Motor neuron (in vitro differentiated cells): ENCODE results near the gene BTBD9. TPM values are rescaled to one million over a fixed set of nuclear protein-coding genes. Genes with fewer than 3 reads are reported as not detected.
A peak's percentile ranks its signal among the peaks of the same experiment; 100 is the strongest.

Source experiments
- ATAC-seq, 8 experiments: fragments of 200-7000 bp; cut with Tn5 transposase; replicated peaks in 6 of 8; 2 replicates each; pipeline ENCODE4 v1.8.0; 2021; ENCODE audit warnings: mild to moderate bottlenecking in 8 of 8, moderate library complexity in 8 of 8
- H3K27ac ChIP-seq, 2 donors: fragments of 250-450 bp; sonication (Bioruptor Pico); 2 replicates each; pipeline ENCODE4 v1.9.0; 2021; ENCODE audit warnings: antibody characterized with exemption in 2 of 2, mild to moderate bottlenecking in 2 of 2, moderate library complexity in 1 of 2
- H3K4me1 ChIP-seq, 2 donors: fragments of 250-450 bp; sonication (Bioruptor Pico); replicated peaks in 1 of 2; 2 replicates each; pipeline ENCODE4 v1.6.1; 2021; ENCODE audit warnings: antibody characterized with exemption in 2 of 2, mild to moderate bottlenecking in 2 of 2, moderate library complexity in 1 of 2
- H3K4me3 ChIP-seq, 5 donors: fragments of 250-450 bp; sonication (Bioruptor Pico); 2 replicates each; pipeline ENCODE4 v1.9.0; 2021; ENCODE audit warnings: antibody characterized with exemption in 5 of 5, mild to moderate bottlenecking in 5 of 5, moderate library complexity in 4 of 5
- WGBS, 10 experiments: fragments of 450-650 bp; shearing (Covaris generic); methylation state at CpG; one replicate each; pipeline ENCODE4 v1.0.0; 2022; 5-methylcytosine and 5-hydroxymethylcytosine counted together
- in situ Hi-C, 9 experiments: fragments of 400-800 bp; cut with MboI; loops; one replicate each; pipeline ENCODE4 v1.15.0; 2021; ENCODE audit warnings: low sequenced_read_pairs in 9 of 9, low pct_unique_long_range_greater_than_20kb in 2 of 9; ENCODE audit not compliant: unreplicated experiment in 9 of 9
- total RNA-seq, 8 experiments: library from RNA; unstranded; fragments of 300-600 nt; gene quantifications; 2 replicates each; pipeline versions ENCODE4 v1.2.3 to v1.2.4, GENCODE V29; 2022

BTBD9 gene
- total RNA-seq, 8 experiments from 2014 or later = 3.8 to 13.0 (median 9.0) TPM

GRCh38 chr6:38522322-38522721, 117.4 kb downstream of the BTBD9 start:
- no peak overlapping the region for H3K27ac ChIP-seq
- 6 to 91% (median 60%) methylated on average over 1 to 2 of the region's 2 CpGs; no CpG with 5 or more reads in 3 of the 10 experiments for WGBS, 10 experiments
- no peak overlapping the region for H3K4me3 ChIP-seq
- peaks cover 4 to 8% of the 10 kb centered on the region in 2 donors for H3K4me1 ChIP-seq
- in situ Hi-C loops = no loop called here
- peak in 3 of 8 experiments; percentile 33 to 72 (median 50) for ATAC-seq

DNA sequence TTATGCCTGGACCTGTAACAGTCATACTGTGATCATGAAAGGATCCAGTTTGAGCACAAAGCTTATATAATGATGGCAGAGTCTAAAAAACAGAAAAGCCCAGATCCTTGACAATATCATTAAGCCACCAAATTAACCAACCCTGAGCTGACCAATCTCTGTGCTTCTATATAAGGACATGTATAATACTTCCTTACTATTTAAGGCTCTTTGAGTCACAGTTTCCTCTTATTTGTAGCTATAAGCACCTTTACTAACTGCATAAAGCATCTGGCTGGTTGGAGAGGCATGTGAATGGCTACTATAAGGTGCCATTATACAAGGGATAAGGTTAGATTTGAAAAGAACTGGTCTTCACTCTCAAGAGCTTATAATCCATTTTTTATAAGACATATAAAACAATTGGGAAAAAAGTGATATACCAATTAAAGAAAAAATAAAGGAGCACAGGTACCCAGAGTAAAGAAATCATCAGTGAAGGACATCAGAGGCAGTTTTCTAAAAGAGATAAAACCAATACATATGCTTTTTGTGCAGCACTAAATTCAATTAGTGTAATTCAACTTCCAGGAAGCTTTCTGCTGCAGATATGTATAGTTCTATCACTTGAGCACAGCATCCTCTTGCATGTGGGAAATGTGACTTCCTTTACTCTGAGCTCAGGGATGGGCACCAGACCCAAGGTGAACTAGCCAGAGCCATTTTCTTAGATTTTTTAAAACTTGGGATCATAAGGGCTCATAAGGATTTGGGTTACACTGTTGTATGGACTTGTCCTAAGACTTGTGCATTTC, 121.0 kb downstream of the BTBD9 start:
- Histone ChIP-seq H3K4me1 (peaks cover 5 to 13% of the 10 kb centered on the region in 2 donors), H3K27ac (no peak overlapping the region), H3K4me3 (no peak overlapping the region)
- no peak for ATAC-seq
- in situ Hi-C loops = no loop called here

GRCh38 chr6:38517005-38517404, 122.7 kb downstream of the BTBD9 start:
- Histone ChIP-seq H3K4me1 (peaks cover 6 to 13% of the 10 kb centered on the region in 2 donors), H3K4me3 (no peak overlapping the region), H3K27ac (no peak overlapping the region)
- ATAC-seq = peak in 1 of 8 experiments; percentile 92
- in situ Hi-C loops = no loop called here

- in situ Hi-C loops = no loop called here
- Histone ChIP-seq H3K27ac (no peak overlapping the region), H3K4me1 (peaks cover 11 to 13% of the 10 kb centered on the region in 2 donors), H3K4me3 (no peak overlapping the region)
- ATAC-seq = no peak
Observed at GRCh38 chr6:38514399-38514798, 125.3 kb downstream of the BTBD9 start.

DNA sequence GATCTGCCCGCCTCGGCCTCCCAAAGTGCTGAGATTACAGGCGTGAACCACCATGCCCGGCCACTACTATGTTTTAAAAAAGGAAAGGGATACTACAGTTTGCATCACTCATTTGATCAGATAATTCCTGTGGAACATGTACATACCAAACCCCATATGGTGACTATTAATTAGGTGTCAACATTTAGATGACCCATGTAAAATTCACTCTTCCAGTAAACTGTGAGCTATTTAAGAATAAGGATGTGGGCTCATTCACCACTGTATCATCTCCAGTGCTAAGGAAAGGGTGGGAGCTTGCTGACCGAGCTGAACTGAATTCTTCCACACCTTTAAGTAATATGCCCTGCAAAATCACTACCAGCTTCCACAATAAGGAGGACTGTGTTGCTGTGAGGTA, 127.5 kb downstream of the BTBD9 start:
- in situ Hi-C loops = no loop called here
- Histone ChIP-seq H3K4me1 (peaks cover 10 to 13% of the 10 kb centered on the region in 2 donors), H3K27ac (no peak overlapping the region), H3K4me3 (no peak overlapping the region)
- WGBS, 10 experiments = 71 to 100% (median 83%) methylated on average over 1 to 4 of the region's 5 CpGs; no CpG with 5 or more reads in 4 of the 10 experiments
- ATAC-seq = peak in 3 of 8 experiments; percentile 29 to 70 (median 34)

DNA sequence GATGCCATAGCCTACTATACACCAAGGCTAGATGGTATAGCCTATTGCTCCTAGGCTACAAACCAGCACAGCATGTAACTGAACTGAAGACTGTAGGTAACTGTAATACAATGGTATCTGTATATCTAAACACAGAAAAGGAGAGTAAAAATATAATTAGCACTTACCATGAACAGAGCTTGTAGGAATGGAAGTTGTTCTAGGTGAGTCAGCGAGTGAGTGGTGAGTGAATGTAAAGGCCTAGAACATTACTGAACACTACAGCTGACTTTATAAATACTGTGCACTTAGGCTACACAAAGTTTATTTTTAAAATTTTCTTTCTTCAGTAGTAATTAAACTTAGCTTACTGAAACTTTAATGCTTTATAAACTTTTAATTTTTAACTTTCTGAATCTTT, 129.5 kb downstream of the BTBD9 start:
- ATAC-seq = no peak
- Histone ChIP-seq H3K27ac (no peak overlapping the region), H3K4me1 (peaks cover 20% of the 10 kb centered on the region in 2 donors), H3K4me3 (no peak overlapping the region)
- in situ Hi-C loops = no loop called here
- WGBS, 10 experiments = 67 to 100% (median 100%) methylated on average over 1 of the region's 1 CpG; no CpG with 5 or more reads in 1 of the 10 experiments

- WGBS, 10 experiments = 89 to 100% (median 100%) methylated on average over 1 of the region's 1 CpG; no CpG with 5 or more reads in 4 of the 10 experiments
- in situ Hi-C loops = no loop called here
- peak; percentile 33 to 79 (median 58) for ATAC-seq
- peaks cover 16 to 20% of the 10 kb centered on the region in 2 donors for H3K4me1 ChIP-seq
- no peak overlapping the region for H3K4me3 ChIP-seq
- H3K27ac ChIP-seq = no peak overlapping the region
Observed at GRCh38 chr6:38509713-38510112, 130.0 kb downstream of the BTBD9 start.

DNA sequence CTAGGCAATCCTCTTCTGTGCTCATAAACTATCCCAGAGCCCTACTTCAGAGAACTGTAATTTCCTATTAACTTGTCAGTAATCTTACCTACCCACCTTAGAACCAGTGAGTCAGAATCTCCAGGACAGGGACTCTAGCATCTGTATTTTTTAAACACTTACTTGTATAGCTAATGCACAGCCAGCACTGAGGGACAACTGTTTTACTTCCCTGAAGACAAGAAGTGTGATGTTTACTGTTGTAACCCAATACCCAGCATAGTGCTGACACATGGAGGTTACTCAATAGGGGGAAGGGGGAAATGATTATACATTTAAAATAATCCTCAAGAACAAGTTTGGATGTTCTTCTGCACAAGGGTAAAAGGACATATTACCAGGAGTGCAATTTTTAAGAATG, 130.8 kb downstream of the BTBD9 start:
- Histone ChIP-seq H3K4me1 (peaks cover 10 to 20% of the 10 kb centered on the region in 2 donors), H3K4me3 (no peak overlapping the region), H3K27ac (no peak overlapping the region)
- peak in 3 of 8 experiments; percentile 23 to 67 (median 56) for ATAC-seq
- in situ Hi-C loops = no loop called here

DNA sequence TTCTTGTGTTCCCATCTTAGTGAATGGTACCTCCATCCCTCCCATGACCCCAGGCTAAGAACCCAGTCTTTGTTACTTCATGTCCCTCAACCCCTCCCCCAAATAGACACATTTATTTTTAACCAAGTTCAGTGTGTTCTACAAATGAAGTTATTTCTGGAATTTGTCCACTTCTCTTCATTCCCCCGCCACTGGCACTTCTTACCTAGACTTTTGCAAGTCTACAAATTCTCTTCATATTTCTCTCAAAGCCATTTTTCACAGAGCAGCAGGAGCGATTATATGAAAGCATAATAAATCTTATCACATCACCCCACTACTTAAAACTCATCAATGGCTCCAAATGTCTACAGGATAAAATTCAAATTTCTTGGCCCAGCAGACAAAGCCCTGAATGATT, 131.4 kb downstream of the BTBD9 start:
- no peak for ATAC-seq
- Histone ChIP-seq H3K4me1 (peaks cover 8 to 19% of the 10 kb centered on the region in 2 donors), H3K27ac (no peak overlapping the region), H3K4me3 (no peak overlapping the region)
- 78 to 100% (median 100%) methylated on average over 1 to 2 of the region's 2 CpGs; no CpG with 5 or more reads in 2 of the 10 experiments for WGBS, 10 experiments
- in situ Hi-C loops = no loop called here

DNA sequence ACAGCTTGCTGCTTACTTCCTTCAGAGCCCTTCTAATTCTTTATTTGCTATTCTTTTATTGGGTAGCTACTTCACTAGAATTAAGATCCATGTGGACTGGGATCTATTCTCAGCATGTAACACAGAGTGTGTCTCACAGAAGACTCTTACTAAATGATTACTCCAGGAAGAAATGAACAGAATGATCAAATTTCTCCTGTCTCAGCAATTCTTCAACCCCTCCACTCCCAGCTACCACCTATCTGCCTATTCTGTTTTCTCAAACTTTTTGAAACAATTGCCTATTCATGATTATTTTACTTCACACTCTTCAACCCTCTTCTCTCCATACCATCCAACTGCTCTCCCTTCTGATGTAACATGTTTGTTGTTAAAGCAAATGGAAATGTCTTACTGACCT, 132.6 kb downstream of the BTBD9 start:
- Histone ChIP-seq H3K27ac (no peak overlapping the region), H3K4me1 (peaks cover 10 to 23% of the 10 kb centered on the region in 2 donors), H3K4me3 (no peak overlapping the region)
- in situ Hi-C loops = no loop called here
- ATAC-seq = no peak

- Histone ChIP-seq H3K4me1 (peaks cover 10 to 23% of the 10 kb centered on the region in 2 donors), H3K4me3 (no peak overlapping the region), H3K27ac (no peak overlapping the region)
- ATAC-seq = no peak
- in situ Hi-C loops = no loop called here
- WGBS, 10 experiments = 88 to 100% (median 91%) methylated on average over 1 to 4 of the region's 5 CpGs; no CpG with 5 or more reads in 6 of the 10 experiments
Observed at GRCh38 chr6:38505826-38506225, 133.9 kb downstream of the BTBD9 start.

DNA sequence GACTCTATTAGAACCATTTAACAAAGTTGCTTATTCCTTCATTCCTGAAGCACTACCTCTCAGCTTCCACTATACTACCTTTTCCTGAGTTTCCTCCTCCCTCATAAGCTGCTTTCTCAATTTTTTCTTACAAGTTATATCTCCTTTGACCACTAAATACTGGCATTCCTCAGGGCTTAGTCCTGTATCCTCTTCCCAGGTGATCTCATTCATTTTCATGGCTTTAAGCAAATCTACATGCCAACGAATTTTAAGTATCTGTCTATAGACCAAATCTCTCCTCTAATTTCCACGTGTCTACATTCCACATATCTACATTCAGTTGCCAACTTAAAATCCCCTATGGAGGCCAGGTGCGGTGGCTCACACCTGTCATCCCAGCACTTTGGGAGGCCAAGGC, 134.7 kb downstream of the BTBD9 start:
- no peak for ATAC-seq
- Histone ChIP-seq H3K4me3 (no peak overlapping the region), H3K27ac (no peak overlapping the region), H3K4me1 (peaks cover 15 to 28% of the 10 kb centered on the region in 2 donors)
- in situ Hi-C loops = no loop called here
- WGBS, 10 experiments = 64 to 100% (median 86%) methylated on average over 1 to 3 of the region's 3 CpGs; no CpG with 5 or more reads in 2 of the 10 experiments

- Histone ChIP-seq H3K27ac (no peak overlapping the region), H3K4me1 (peaks cover 24 to 32% of the 10 kb centered on the region in 2 donors), H3K4me3 (no peak overlapping the region)
- peak in 1 of 8 experiments; percentile 16 for ATAC-seq
- in situ Hi-C loops = no loop called here
- 74 to 100% (median 88%) methylated on average over 2 to 6 of the region's 6 CpGs for WGBS, 10 experiments
Observed at GRCh38 chr6:38503960-38504682, 135.6 kb downstream of the BTBD9 start.
